ENCODE measurements around the gene ACOX1. TPM values are rescaled to one million over a fixed set of nuclear protein-coding genes. Genes with fewer than 3 reads are reported as not detected.

The ACOX1 gene
- total RNA-seq, 1 donor from 2014 or later = 67.1 TPM

DNA sequence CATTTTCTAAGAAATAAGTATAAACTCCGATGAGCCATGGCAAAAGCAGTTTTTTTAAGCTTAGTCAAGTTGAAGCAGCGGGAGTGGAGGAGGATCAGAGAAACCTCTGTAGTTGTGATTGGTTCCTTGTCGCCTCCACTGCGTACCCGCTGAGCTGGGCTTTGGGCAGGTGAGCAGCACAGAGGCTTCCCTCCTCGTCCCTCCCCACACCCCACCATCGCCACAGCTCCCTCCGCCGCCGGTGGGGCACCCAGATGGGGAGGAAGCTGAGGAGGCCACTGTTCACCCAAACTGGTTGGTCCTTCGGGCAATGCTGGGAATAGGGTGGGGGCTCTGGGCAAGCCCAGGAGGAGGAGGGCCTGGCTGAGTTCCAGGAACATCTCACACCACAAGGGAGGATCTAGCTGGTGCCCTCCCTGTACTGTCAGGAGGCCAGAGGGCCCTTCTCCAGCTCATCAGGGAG lies 69.1 kb downstream of the ACOX1 start:
- no peaks in the 10 kb centered on the region for H3K27me3 ChIP-seq (ENCODE audit: low read depth)
- intact Hi-C loops (cut with DNase I) = loop anchor here (10.0 kb wide), 1 partner anchor 95 kb away; the partner anchor contains the start of gene CDK3
- H3K27ac ChIP-seq = peak overlapping the region; percentile 64
- H3K36me3 ChIP-seq = peaks cover 8% of the 10 kb centered on the region
- no peaks in the 10 kb centered on the region for H3K9me3 ChIP-seq
- H3K4me3 ChIP-seq = no peak overlapping the region
- peaks cover 43% of the 10 kb centered on the region for H3K4me1 ChIP-seq
- DNase-seq (no peak), ATAC-seq (no peak)
- TF ChIP-seq, protein P1, sequence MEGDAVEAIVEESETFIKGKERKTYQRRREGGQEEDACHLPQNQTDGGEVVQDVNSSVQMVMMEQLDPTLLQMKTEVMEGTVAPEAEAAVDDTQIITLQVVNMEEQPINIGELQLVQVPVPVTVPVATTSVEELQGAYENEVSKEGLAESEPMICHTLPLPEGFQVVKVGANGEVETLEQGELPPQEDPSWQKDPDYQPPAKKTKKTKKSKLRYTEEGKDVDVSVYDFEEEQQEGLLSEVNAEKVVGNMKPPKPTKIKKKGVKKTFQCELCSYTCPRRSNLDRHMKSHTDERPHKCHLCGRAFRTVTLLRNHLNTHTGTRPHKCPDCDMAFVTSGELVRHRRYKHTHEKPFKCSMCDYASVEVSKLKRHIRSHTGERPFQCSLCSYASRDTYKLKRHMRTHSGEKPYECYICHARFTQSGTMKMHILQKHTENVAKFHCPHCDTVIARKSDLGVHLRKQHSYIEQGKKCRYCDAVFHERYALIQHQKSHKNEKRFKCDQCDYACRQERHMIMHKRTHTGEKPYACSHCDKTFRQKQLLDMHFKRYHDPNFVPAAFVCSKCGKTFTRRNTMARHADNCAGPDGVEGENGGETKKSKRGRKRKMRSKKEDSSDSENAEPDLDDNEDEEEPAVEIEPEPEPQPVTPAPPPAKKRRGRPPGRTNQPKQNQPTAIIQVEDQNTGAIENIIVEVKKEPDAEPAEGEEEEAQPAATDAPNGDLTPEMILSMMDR (IDR thresholded peaks at IDR 0.05) = no peak

DNA sequence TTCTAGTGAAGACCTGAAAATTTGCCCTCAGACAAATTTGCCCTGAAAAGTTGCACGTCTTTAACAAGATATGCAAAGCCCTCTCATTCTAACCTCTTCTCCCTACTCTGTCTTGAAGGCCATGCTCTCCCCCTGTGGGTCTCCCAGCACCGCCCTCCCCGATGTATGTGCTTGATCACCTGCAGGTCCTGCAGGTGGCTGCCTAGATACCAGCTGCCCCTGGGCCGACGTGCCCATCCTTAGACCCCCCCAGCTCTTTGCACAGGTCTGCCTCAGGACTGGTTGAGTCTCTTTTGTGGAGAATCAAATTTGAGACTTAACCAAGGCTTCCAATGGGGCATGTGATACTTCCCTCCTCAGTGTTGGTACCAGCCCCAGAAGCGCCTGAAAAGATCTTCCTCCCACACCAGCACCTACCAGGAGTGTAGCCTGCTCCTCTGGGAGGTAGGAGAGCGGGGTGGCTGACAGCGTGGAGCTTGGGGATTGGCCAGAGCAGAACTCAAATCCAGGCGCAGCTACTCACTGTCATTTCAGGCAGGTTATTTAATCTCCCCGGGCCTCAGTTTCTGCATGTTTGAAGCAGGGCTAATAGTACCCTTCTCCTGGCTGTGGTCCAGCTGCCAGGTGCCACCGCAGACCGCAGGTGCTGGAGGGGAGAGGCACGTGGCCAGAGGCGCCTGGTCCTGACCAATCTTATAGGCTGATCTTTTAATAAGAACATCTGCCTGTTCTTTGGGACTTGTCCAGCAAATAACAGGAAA lies 69.7 kb downstream of the ACOX1 start:
- no peak for ATAC-seq
- H3K36me3 ChIP-seq = peaks cover 8% of the 10 kb centered on the region
- no peaks in the 10 kb centered on the region for H3K27me3 ChIP-seq (ENCODE audit: low read depth)
- TF ChIP-seq, protein P1 (IDR thresholded peaks at IDR 0.05) = no peak
- no peak for DNase-seq
- peak overlapping the region; percentile 64 for H3K27ac ChIP-seq
- no peak overlapping the region for H3K4me3 ChIP-seq
- intact Hi-C loops (cut with DNase I) = loop anchor here (10.0 kb wide), 1 partner anchor 96 kb away; the partner anchor contains the start of gene CDK3
- no peaks in the 10 kb centered on the region for H3K9me3 ChIP-seq
- peaks cover 44% of the 10 kb centered on the region for H3K4me1 ChIP-seq

DNA sequence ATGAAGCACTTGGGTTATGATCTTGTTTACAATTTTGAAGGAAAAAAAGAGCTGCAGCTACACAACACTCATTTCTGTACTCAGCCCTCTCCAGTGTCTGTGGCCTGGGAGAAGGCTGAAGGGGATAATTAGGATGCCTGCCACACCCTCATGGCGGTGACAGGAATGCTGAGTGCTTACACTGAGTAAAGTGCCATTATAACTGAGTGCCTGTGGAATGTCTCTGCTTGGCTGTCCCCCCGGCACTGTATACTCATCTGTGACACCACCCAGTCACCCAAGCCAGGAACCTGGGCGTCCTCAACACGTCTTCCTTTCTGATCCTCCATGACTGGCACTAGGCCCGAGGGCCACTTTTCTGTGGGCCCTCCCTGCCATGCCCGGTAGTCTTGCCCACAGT lies 70.8 kb downstream of the ACOX1 start:
- peaks cover 54% of the 10 kb centered on the region for H3K4me1 ChIP-seq
- no peak overlapping the region for H3K4me3 ChIP-seq
- intact Hi-C loops (cut with DNase I) = loop anchor here (10.0 kb wide), 1 partner anchor 97 kb away; the partner anchor contains the start of gene CDK3
- DNase-seq (peak; percentile 84), ATAC-seq (peak; percentile 70 to 71)
- TF ChIP-seq, protein P1 (IDR thresholded peaks at IDR 0.05) = no peak
- H3K27me3 ChIP-seq (ENCODE audit: low read depth) = no peaks in the 10 kb centered on the region
- no peaks in the 10 kb centered on the region for H3K9me3 ChIP-seq
- peaks cover 3% of the 10 kb centered on the region for H3K36me3 ChIP-seq
- H3K27ac ChIP-seq = peak overlapping the region; percentile 68

DNA sequence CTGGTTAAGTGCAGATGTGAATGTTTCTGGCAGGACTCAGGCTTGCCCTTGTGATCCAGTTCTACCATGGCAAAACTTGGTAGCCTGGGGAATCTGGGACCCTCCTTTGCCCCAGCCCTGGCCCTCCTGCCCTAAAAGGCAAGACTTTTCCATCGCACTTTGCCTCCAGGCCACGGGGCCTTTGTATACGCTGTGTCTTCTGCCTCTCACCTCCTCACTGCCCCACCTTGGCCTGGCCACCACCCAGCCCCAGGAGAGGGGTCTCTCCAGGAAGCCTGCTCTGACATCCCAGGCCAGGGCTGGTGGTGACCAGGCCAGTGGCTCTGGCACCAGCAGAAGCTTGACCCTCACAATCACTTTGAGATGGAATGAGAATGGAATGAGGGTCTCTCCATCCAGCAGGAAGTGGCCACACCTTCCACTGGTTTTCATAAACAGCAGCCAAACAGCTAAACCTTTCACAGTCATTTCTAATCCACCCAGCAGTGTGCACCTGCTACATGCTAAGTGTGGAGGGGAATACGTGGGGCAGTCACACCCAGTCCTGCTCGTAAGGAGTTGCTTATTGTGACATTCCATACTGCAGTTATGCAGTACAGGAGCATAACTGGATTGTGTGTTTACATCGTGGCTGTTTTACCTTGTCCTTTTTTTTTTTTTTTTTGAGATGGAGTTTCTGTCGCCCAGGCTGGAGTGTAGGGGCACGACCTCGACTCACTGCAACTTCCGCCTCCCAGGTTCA lies 72.7 kb downstream of the ACOX1 start:
- Histone ChIP-seq H3K9me3 (no peaks in the 10 kb centered on the region), H3K4me1 (peaks cover 55% of the 10 kb centered on the region), H3K36me3 (peaks cover 22% of the 10 kb centered on the region), H3K27me3 (ENCODE audit: low read depth) (no peaks in the 10 kb centered on the region), H3K4me3 (no peak overlapping the region), H3K27ac (peak overlapping the region; percentile 91)
- intact Hi-C loops (cut with DNase I) = loop anchor here (10.0 kb wide), 1 partner anchor 98 kb away; the partner anchor contains the start of gene CDK3
- TF ChIP-seq, protein P1 (IDR thresholded peaks at IDR 0.05) = no peak
- ATAC-seq (no peak), DNase-seq (no peak)

DNA sequence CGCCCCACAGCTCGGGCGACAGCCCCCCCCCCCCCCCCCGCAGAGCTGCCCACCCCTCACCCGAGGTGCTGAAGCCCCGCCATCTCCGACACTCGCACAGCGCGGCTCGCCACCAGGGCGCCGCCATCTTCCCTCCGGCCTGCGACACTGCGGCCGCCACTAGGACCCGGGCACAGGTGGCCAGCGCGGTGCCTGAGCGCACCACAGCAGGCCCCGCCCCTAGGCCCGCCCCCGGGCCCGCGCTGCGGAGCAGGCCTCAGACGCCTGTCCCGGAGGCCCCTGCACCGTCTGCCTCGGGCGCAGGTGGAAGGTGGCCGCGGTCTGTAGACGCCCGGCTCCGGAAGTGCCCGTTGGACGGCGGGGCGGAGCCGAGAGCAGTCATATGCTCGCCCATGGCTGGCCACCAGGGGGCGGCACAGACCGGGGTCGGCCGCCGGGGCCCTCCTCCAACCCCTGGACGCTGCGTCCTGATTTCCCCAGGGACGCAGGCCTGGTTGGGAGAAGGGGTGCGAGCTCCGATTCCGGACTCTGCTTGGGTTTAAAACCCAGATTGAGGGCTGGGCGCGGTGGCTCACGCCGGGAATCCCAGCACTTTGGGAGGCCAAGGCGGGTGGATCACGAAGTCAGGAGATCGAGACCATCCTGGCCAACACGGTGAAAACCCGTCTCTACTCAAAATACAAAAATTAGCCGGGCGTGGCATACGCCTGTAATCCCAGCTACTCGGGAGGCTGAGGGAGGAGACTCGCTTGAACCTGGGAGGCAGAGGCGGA lies 74.0 kb downstream of the ACOX1 start, which contains the start of gene MRPL38:
TSS of gene MRPL38 (minus strand) at position 136 of the 773 bp plus-strand sequence. CDS start at position 127, 9 bp downstream.
- DNase-seq (peak; percentile 97), ATAC-seq (peak; percentile 93 to 96)
- TF ChIP-seq, protein P1 (IDR thresholded peaks at IDR 0.05) = peak; percentile 99
- no peaks in the 10 kb centered on the region for H3K27me3 ChIP-seq (ENCODE audit: low read depth)
- no peaks in the 10 kb centered on the region for H3K9me3 ChIP-seq
- peak within 1 kb of the TSS; percentile 81 for H3K4me3 ChIP-seq
- H3K27ac ChIP-seq = peak within 1 kb of the TSS; percentile 91
- H3K36me3 ChIP-seq = peaks cover 36% of the 10 kb centered on the region
- peaks cover 44% of the 10 kb centered on the region for H3K4me1 ChIP-seq
- intact Hi-C loops (cut with DNase I) = loop anchor here (10.0 kb wide), 1 partner anchor 100 kb away; the partner anchor contains the start of gene CDK3
